Endodermal cell (in vitro differentiated cells): ENCODE measurements around the gene MSH3. TPM values are rescaled to one million over a fixed set of nuclear protein-coding genes. Genes with fewer than 3 reads are reported as not detected.

ENCODE experiments used
- DNase-seq: peaks from one replicate; pipeline ENCODE4 v3.0.0-alpha.2; 2017
- H3K27ac ChIP-seq: 2 replicates; pipeline ENCODE4 v1.5.1; 2013; ENCODE audit warnings: mild to moderate bottlenecking, low read depth, low read length, moderate library complexity
- H3K27me3 ChIP-seq: 2 replicates; pipeline ENCODE4 v1.6.1; 2013; ENCODE audit warnings: mild to moderate bottlenecking, low read length, moderate library complexity; ENCODE audit not compliant: insufficient read depth, control insufficient read depth, poor library complexity, severe bottlenecking
- H3K36me3 ChIP-seq: 2 replicates; pipeline ENCODE4 v1.7.0; 2013; ENCODE audit warnings: mild to moderate bottlenecking, low read length, moderate library complexity; ENCODE audit not compliant: control insufficient read depth, insufficient read depth
- H3K4me1 ChIP-seq: one replicate; pipeline ENCODE4 v1.7.0; 2013; ENCODE audit warnings: low read length; ENCODE audit not compliant: control insufficient read depth, insufficient read depth
- H3K4me3 ChIP-seq: 2 replicates; pipeline ENCODE4 v1.5.1; 2013; ENCODE audit warnings: mild to moderate bottlenecking, low read length, moderate library complexity
- H3K9ac ChIP-seq: 2 replicates; pipeline ENCODE4 v1.6.1; 2013; ENCODE audit warnings: mild to moderate bottlenecking, low read length, moderate library complexity; ENCODE audit not compliant: poor library complexity, severe bottlenecking; ENCODE audit errors: extremely low read depth
- H3K9me3 ChIP-seq: 2 replicates; pipeline ENCODE4 v1.6.1; 2013; ENCODE audit warnings: mild to moderate bottlenecking, low read length, moderate library complexity; ENCODE audit not compliant: control insufficient read depth
- H3K27ac Mint-ChIP-seq: 2 replicates; pipeline ENCODE4 v1.8.0; 2020; ENCODE audit warnings: mixed read lengths
- H3K27me3 Mint-ChIP-seq: 2 replicates; pipeline ENCODE4 v1.8.0; 2021; ENCODE audit warnings: mild to moderate bottlenecking, mixed read lengths; ENCODE audit not compliant: insufficient read depth
- H3K36me3 Mint-ChIP-seq: 2 replicates; pipeline ENCODE4 v1.8.0; 2020; ENCODE audit warnings: low read depth, mixed read lengths
- H3K4me1 Mint-ChIP-seq: 2 replicates; pipeline ENCODE4 v1.8.0; 2020; ENCODE audit warnings: mixed read lengths
- H3K4me3 Mint-ChIP-seq: 2 replicates; pipeline ENCODE4 v1.8.0; 2020; ENCODE audit warnings: mild to moderate bottlenecking, moderate library complexity, mixed read lengths
- H3K9me3 Mint-ChIP-seq: 2 replicates; pipeline ENCODE4 v1.8.0; 2020; ENCODE audit warnings: mild to moderate bottlenecking, mixed read lengths
- WGBS, 2 experiments: methylation state at CpG; one replicate each; pipeline versions ENCODE4 v1.1.5 to v1.1.7; 2013; ENCODE audit warnings: missing lambda C conversion rate in 2 of 2, mixed read lengths in 1 of 2; ENCODE audit not compliant: insufficient coverage in 1 of 2, insufficient read length in 1 of 2; 5-methylcytosine and 5-hydroxymethylcytosine counted together
- total RNA-seq, 2 donors: library from RNA; stranded (reverse); fragmentation: NEBNext Ultra II Directional in 1 of 2; extraction: Animal tissue kit (Norgen Biotek cat#: 25700) in 1 of 2; gene quantifications; 2 replicates in 1 of 2; 3 replicates in 1 of 2; pipeline ENCODE4 v1.2.1, GENCODE V29; 2021
- TF ChIP-seq, protein P1 (sequence below): fragments of 200-600 bp; sonication (generic); conservative IDR thresholded peaks from 2 replicates; pipeline ENCODE4 v1.5.0; 2021; ENCODE audit warnings: antibody characterized with exemption, mild to moderate bottlenecking

Gene MSH3
- total RNA-seq, 2 donors from 2014 or later: 17.3 to 25.2 TPM

GRCh38 chr5:80905405-80905804, 251.0 kb downstream of the MSH3 start:
- no peak overlapping the region for H3K27ac ChIP-seq
- H3K4me3 ChIP-seq: no peak overlapping the region
- H3K9me3 ChIP-seq: peaks cover 22% of the 10 kb centered on the region
- no peak overlapping the region for H3K9ac ChIP-seq
- Mint-ChIP-seq H3K36me3 (peaks cover 14% of the 10 kb centered on the region), H3K27ac (no peak overlapping the region), H3K27me3 (peaks cover 1% of the 10 kb centered on the region), H3K4me1 (no peaks in the 10 kb centered on the region), H3K9me3 (peaks cover 30% of the 10 kb centered on the region), H3K4me3 (no peak overlapping the region)
- DNase-seq: no peak
- 100% methylated on average over 1 of the region's 1 CpG; no CpG with 5 or more reads in 1 of the 2 experiments for WGBS, 2 experiments
- no peaks in the 10 kb centered on the region for H3K27me3 ChIP-seq
- no peaks in the 10 kb centered on the region for H3K36me3 ChIP-seq
- TF ChIP-seq, protein P1, sequence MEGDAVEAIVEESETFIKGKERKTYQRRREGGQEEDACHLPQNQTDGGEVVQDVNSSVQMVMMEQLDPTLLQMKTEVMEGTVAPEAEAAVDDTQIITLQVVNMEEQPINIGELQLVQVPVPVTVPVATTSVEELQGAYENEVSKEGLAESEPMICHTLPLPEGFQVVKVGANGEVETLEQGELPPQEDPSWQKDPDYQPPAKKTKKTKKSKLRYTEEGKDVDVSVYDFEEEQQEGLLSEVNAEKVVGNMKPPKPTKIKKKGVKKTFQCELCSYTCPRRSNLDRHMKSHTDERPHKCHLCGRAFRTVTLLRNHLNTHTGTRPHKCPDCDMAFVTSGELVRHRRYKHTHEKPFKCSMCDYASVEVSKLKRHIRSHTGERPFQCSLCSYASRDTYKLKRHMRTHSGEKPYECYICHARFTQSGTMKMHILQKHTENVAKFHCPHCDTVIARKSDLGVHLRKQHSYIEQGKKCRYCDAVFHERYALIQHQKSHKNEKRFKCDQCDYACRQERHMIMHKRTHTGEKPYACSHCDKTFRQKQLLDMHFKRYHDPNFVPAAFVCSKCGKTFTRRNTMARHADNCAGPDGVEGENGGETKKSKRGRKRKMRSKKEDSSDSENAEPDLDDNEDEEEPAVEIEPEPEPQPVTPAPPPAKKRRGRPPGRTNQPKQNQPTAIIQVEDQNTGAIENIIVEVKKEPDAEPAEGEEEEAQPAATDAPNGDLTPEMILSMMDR: no peak
- H3K4me1 ChIP-seq: no peaks in the 10 kb centered on the region

DNA sequence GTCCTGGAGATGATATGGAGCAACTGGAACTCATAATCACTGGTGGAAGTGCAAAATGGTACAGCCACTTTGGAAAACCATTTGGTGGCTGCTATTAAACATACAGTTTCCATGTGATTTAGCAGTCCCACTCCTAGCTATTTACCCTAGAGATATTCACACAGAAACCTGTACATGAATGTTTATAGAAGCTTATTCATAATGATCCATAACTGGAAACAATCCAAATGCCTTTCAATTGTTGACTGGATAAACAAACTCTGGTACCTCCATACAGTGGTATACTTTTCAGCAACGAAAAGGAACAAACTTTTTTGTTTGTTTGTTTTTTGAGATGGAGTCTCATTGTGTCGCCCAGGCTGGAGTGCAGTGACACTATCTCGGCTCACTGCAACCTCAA, 258.0 kb downstream of the MSH3 start:
- H3K9me3 ChIP-seq: peaks cover 5% of the 10 kb centered on the region
- H3K27me3 ChIP-seq: no peaks in the 10 kb centered on the region
- WGBS, 2 experiments: 93 to 94% methylated on average over 2 to 3 of the region's 3 CpGs
- H3K9ac ChIP-seq: no peak overlapping the region
- TF ChIP-seq, protein P1: no peak
- no peak overlapping the region for H3K27ac ChIP-seq
- no peak for DNase-seq
- no peaks in the 10 kb centered on the region for H3K4me1 Mint-ChIP-seq
- peaks cover 7% of the 10 kb centered on the region for H3K9me3 Mint-ChIP-seq
- peaks cover 5% of the 10 kb centered on the region for H3K36me3 Mint-ChIP-seq
- H3K27me3 Mint-ChIP-seq: no peaks in the 10 kb centered on the region
- no peaks in the 10 kb centered on the region for H3K4me1 ChIP-seq
- no peak overlapping the region for H3K27ac Mint-ChIP-seq
- H3K4me3 Mint-ChIP-seq: no peak overlapping the region
- no peaks in the 10 kb centered on the region for H3K36me3 ChIP-seq
- H3K4me3 ChIP-seq: no peak overlapping the region

- TF ChIP-seq, protein P1: no peak
- H3K27ac ChIP-seq: no peak overlapping the region
- no peak overlapping the region for H3K9ac ChIP-seq
- no peak overlapping the region for H3K4me3 Mint-ChIP-seq
- DNase-seq: no peak
- H3K36me3 Mint-ChIP-seq: peaks cover 5% of the 10 kb centered on the region
- peaks cover 7% of the 10 kb centered on the region for H3K9me3 Mint-ChIP-seq
- H3K9me3 ChIP-seq: peaks cover 5% of the 10 kb centered on the region
- no peaks in the 10 kb centered on the region for H3K27me3 ChIP-seq
- no peaks in the 10 kb centered on the region for H3K36me3 ChIP-seq
- H3K4me1 ChIP-seq: no peaks in the 10 kb centered on the region
- H3K4me3 ChIP-seq: no peak overlapping the region
- no peaks in the 10 kb centered on the region for H3K27me3 Mint-ChIP-seq
- H3K27ac Mint-ChIP-seq: no peak overlapping the region
- no peaks in the 10 kb centered on the region for H3K4me1 Mint-ChIP-seq
- 81 to 100% methylated on average over 1 of the region's 1 CpG for WGBS, 2 experiments
Observed at GRCh38 chr5:80915716-80916115, 261.3 kb downstream of the MSH3 start.
